K562 (cell line): Measurements from ENCODE around the gene CRYBB1. TPM values are rescaled to one million over a fixed set of nuclear protein-coding genes. Genes with fewer than 3 reads are reported as not detected.

Source experiments
- ATAC-seq: fragments of 200-7000 bp; cut with Tn5 transposase; 3 replicates; pipeline ENCODE4 v1.9.1; 2020; ENCODE audit warnings: moderate library complexity
- BruUV-seq: library from RNA; stranded (reverse); fragments of 400-500 nt; replicated peaks from 2 replicates; lab custom pipeline; 2021; lab: Mats Ljungman, UMichigan
- CTCF ChIA-PET: fragments of 300-600 bp; formaldehyde crosslinking; extraction: SDS; loops from one replicate; lab custom pipeline; 2021; ENCODE audit warnings: low intra/inter-chr PET ratio; lab: Yijun Ruan, JAX
- POLR2A ChIA-PET: fragments of 300-600, 350-650 bp; sonication (Branson Sonifier 250); formaldehyde crosslinking; extraction: SDS; loops from one replicate; lab custom pipeline; 2021; ENCODE audit warnings: antibody characterized with exemption, inconsistent platforms; lab: Yijun Ruan, JAX
- DNase-seq, 4 experiments: peaks; one replicate each; pipeline versions ENCODE4 v3.0.0 to v3.0.0-alpha.2; 2011 to 2018; ENCODE audit warnings: low spot score in 3 of 4, mixed read lengths in 3 of 4; ENCODE audit errors: extremely low read depth in 1 of 4
- FAIRE-seq: peaks from 2 replicates; lab custom pipeline; 2011; peaks lifted over from hg19 to GRCh38; lab: Jason Lieb, UNC
- H2AFZ ChIP-seq: 2 replicates; pipeline ENCODE4 v1.6.0; 2011; ENCODE audit warnings: low read depth, low read length, control low read depth, inconsistent platforms
- H3K27ac ChIP-seq: fragments of 200-600 bp; 3 replicates; pipeline ENCODE4 v1.8.0; 2011; ENCODE audit warnings: low read depth, mild to moderate bottlenecking, control low read depth, inconsistent platforms, low read length, moderate library complexity, mixed read lengths; ENCODE audit errors: extremely low read depth
- H3K27me3 ChIP-seq, 2 experiments: fragments of 300-600 bp in 1 of 2; 2 replicates in 1 of 2; 3 replicates in 1 of 2; pipeline versions ENCODE4 v1.6.0 to v1.8.0; 2011; ENCODE audit warnings: inconsistent platforms in 2 of 2, low read length in 2 of 2, mild to moderate bottlenecking in 1 of 2, mixed read lengths in 1 of 2, moderate library complexity in 1 of 2; ENCODE audit not compliant: control insufficient read depth in 2 of 2, insufficient read depth in 2 of 2
- H3K36me3 ChIP-seq: fragments of 300-600 bp; 3 replicates; pipeline ENCODE4 v1.8.0; 2011; ENCODE audit warnings: mild to moderate bottlenecking, low read length, inconsistent platforms; ENCODE audit not compliant: control insufficient read depth, insufficient read depth
- H3K4me1 ChIP-seq, 2 experiments: fragments of 200-600 bp in 1 of 2; replicated peaks in 1 of 2; 2 replicates in 1 of 2; 3 replicates in 1 of 2; pipeline versions ENCODE4 v1.5.1 to v1.8.0; 2011; ENCODE audit warnings: inconsistent platforms in 2 of 2, low read length in 2 of 2, mild to moderate bottlenecking in 1 of 2, mixed read lengths in 1 of 2, moderate library complexity in 1 of 2; ENCODE audit not compliant: control insufficient read depth in 2 of 2, insufficient read depth in 2 of 2
- H3K4me2 ChIP-seq: 2 replicates; pipeline ENCODE4 v1.6.1; 2011; ENCODE audit warnings: low read length, control low read depth, inconsistent platforms, mixed read lengths; ENCODE audit not compliant: insufficient read depth
- H3K4me3 ChIP-seq: fragments of 200-600 bp; sonication (generic), shearing (Covaris generic); 2 replicates; pipeline ENCODE4 v1.5.1; 2016; ENCODE audit warnings: control low read depth, inconsistent platforms
- H3K79me2 ChIP-seq: fragments of 200-600 bp; 3 replicates; pipeline ENCODE4 v1.8.0; 2011; ENCODE audit warnings: low read length, inconsistent platforms; ENCODE audit not compliant: control insufficient read depth, insufficient read depth
- H3K9ac ChIP-seq, 2 experiments: 2 replicates each; pipeline versions ENCODE4 v1.6.0 to v1.6.1; 2011; ENCODE audit warnings: low read depth in 2 of 2, low read length in 2 of 2, control low read depth in 1 of 2, inconsistent platforms in 1 of 2, mild to moderate bottlenecking in 1 of 2, mixed read lengths in 1 of 2; ENCODE audit not compliant: insufficient read depth in 1 of 2
- H3K9me1 ChIP-seq: one replicate; pipeline ENCODE4 v1.6.0; 2011; ENCODE audit warnings: inconsistent platforms, mild to moderate bottlenecking, low read length, moderate library complexity; ENCODE audit not compliant: control insufficient read depth, insufficient read depth
- H3K9me3 ChIP-seq: replicated peaks from 2 replicates; pipeline ENCODE4 v1.5.1; 2011; ENCODE audit warnings: low read depth, low read length, inconsistent platforms; ENCODE audit not compliant: control insufficient read depth, insufficient read depth
- H4K20me1 ChIP-seq: replicated peaks from 2 replicates; pipeline ENCODE4 v1.6.1; 2011; ENCODE audit warnings: low read length, inconsistent platforms, mixed read lengths; ENCODE audit not compliant: control insufficient read depth, insufficient read depth
- KLF13 ChIP-seq: fragments of 450-650 bp; IDR thresholded peaks from 2 replicates; pipeline ENCODE4 v1.6.1; 2016; ENCODE audit warnings: missing genetic modification characterization, low read depth, mild to moderate bottlenecking, missing compliant biosample characterization, moderate library complexity, borderline replicate concordance
- POU5F1 ChIP-seq: fragments of 150-350 bp; IDR thresholded peaks from 2 replicates; pipeline ENCODE4 v1.6.1; 2014; ENCODE audit warnings: borderline replicate concordance, low read length, low read depth, mild to moderate bottlenecking; ENCODE audit not compliant: partially characterized antibody
- RFX1 ChIP-seq: fragments of 450-650 bp; IDR thresholded peaks from 2 replicates; pipeline ENCODE4 v1.6.1; 2016; ENCODE audit warnings: mild to moderate bottlenecking, moderate library complexity
- XRCC5 ChIP-seq: fragments of 200-400 bp; formaldehyde crosslinking; IDR thresholded peaks from 2 replicates; pipeline ENCODE4 v1.6.1; 2017; ENCODE audit warnings: low read depth, mild to moderate bottlenecking, low read length
- ZFP36 ChIP-seq: fragments of 150-350 bp; IDR thresholded peaks from 2 replicates; pipeline ENCODE4 v1.6.1; 2018; ENCODE audit warnings: low read length, low read depth; ENCODE audit not compliant: partially characterized antibody
- ZNF140 ChIP-seq: fragments of 250-450 bp; sonication (Bioruptor Pico); IDR thresholded peaks from 2 replicates; pipeline ENCODE4 v1.8.0; 2021; ENCODE audit warnings: moderate library complexity, mild to moderate bottlenecking, inconsistent platforms
- WGBS: fragments of 100-300 bp; shearing (Covaris generic); methylation state at CpG from one replicate; pipeline ENCODE4 v1.1.6; 2016; ENCODE audit warnings: low coverage, mixed read lengths; ENCODE audit not compliant: insufficient coverage; ENCODE audit errors: missing lambda C conversion rate; 5-methylcytosine and 5-hydroxymethylcytosine counted together
- in situ Hi-C: fragments of 300-500 bp; cut with MboI; formaldehyde crosslinking; loops from 4 replicates; pipeline ENCODE4 v1.15.0; 2018; ENCODE audit warnings: inconsistent platforms, mixed read lengths
- intact Hi-C: fragments of 100-400 bp; cut with micrococcal nuclease; formaldehyde crosslinking; loops from 2 replicates; pipeline ENCODE4 v1.14.2; 2022
- polyA plus RNA-seq, 8 experiments: library from polyadenylated mRNA; depleted of rRNA in 4 of 8; stranded (reverse) in 5 of 8; unstranded in 3 of 8; fragments of >200 nt; fragmentation: Nextera tagmentation in 2 of 8; fragmentation: Illumina TruSeq in 1 of 8; extraction: Ambion mirVana in 2 of 8; extraction: Trizol in 1 of 8; gene quantifications; 2 replicates each; pipeline versions ENCODE4 v1.2.1 to v1.2.3, GENCODE V29; 2011 to 2014; ENCODE audit warnings: inconsistent platforms in 1 of 8, missing spikeins in 1 of 8
- total RNA-seq, 7 experiments: library from RNA; depleted of rRNA in 6 of 7; stranded (reverse); fragments of >200 nt in 6 of 7; fragmentation: Illumina TruSeq in 2 of 7; extraction: Trizol in 2 of 7; gene quantifications; 2 replicates each; pipeline versions ENCODE4 v1.2.1 to v1.2.3, GENCODE V29; 2011 to 2021; ENCODE audit warnings: low replicate concordance in 1 of 7
- TF ChIP-seq, protein P1 (sequence below), 2 experiments: fragments of 450-650 bp in 1 of 2; sonication (generic) in 1 of 2; formaldehyde crosslinking in 1 of 2; IDR thresholded peaks in 1 of 2; conservative IDR thresholded peaks in 1 of 2; 2 replicates each; pipeline versions ENCODE4 v1.6.1 to v1.8.1; 2016 to 2023; ENCODE audit warnings: mild to moderate bottlenecking in 2 of 2, moderate library complexity in 2 of 2, inconsistent platforms in 1 of 2, missing genetic modification reagents in 1 of 2
- TF ChIP-seq, protein P2 (sequence below): fragments of 450-650 bp; formaldehyde crosslinking; conservative IDR thresholded peaks from 2 replicates; pipeline ENCODE4 v1.4.0; 2022; ENCODE audit warnings: mild to moderate bottlenecking, missing genetic modification characterization
- TF ChIP-seq, protein P3 (sequence below), 3 experiments: IDR thresholded peaks in 2 of 3; conservative IDR thresholded peaks in 1 of 3; 2 replicates each; pipeline ENCODE4 v1.5.1; 2011 to 2012; ENCODE audit warnings: low read length in 3 of 3, mild to moderate bottlenecking in 3 of 3, control low read depth in 2 of 3, improper control_type of control experiment in 1 of 3, inconsistent platforms in 1 of 3, low read depth in 1 of 3, mixed read lengths in 1 of 3, moderate library complexity in 1 of 3; ENCODE audit not compliant: insufficient read depth in 2 of 3

The CRYBB1 gene
- total and polyA plus RNA-seq, 9 of the 15 experiments (the other 6 are each of a cell fraction or from before 2014, with no cell fraction given): 0.16 to 0.45 (median 0.33) TPM; not detected in 2

DNA sequence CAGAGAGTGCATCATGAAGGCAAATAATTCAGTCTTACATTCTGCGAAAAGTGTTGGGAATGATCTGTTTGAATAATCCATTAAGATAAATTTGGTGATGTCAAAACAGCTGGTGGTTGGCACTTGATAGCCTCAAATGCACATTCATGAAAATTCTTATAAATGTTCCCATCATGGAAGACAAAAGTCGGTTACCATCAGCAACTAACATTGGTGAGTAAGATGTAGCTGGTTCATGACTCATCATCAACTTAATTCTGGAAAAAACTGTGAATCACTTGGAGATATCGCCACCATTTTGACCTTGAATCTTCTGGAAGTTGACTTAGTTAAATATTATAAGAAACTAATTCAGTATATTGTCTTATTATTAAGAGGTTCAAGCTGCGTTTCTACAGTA lies 11.2 kb downstream of the CRYBB1 start (continued):
- TF ChIP-seq, protein P1, sequence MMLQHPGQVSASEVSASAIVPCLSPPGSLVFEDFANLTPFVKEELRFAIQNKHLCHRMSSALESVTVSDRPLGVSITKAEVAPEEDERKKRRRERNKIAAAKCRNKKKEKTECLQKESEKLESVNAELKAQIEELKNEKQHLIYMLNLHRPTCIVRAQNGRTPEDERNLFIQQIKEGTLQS (IDR thresholded peaks at IDR 0.05): peak; percentile 83
- TF ChIP-seq, protein P1 (CRISPR knock-in tag; conservative IDR thresholded peaks at IDR 0.05): no peak
- peak; percentile 64 for TF ChIP-seq RFX1

DNA sequence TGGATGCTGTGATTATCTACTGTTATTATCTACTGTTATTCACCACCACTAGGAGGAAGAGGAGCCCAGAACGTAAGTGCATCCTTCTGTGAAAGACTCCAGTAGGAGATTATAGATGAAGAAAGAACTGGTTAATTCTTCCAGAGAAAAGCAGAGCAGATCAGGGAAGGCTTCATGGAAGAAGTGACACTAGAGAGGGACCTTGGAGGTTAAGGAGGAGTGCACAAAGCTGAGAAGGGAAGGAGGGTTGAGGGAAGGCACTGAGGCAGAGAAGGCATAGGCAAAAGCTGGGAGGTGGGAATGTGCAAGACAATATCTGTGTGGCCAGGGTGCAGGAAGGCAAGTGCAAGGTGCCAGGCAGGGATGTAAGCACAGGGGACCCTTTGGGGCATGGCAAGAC lies 13.5 kb downstream of the CRYBB1 start:
- intact Hi-C loops: no loop called here
- H4K20me1 ChIP-seq: no peaks in the 10 kb centered on the region
- no peak overlapping the region for H3K4me3 ChIP-seq
- H3K9me1 ChIP-seq: no peaks in the 10 kb centered on the region
- in situ Hi-C loops: no loop called here
- no peak overlapping the region for H3K9ac ChIP-seq
- H3K79me2 ChIP-seq: no peaks in the 10 kb centered on the region
- DNase-seq (no peak), FAIRE-seq (no peak), ATAC-seq (no peak)
- no peak overlapping the region for H3K4me2 ChIP-seq
- H2AFZ ChIP-seq: no peak overlapping the region
- H3K9me3 ChIP-seq: no peaks in the 10 kb centered on the region
- WGBS: 38% methylated on average over 1 of the region's 1 CpG
- peaks cover 3 to 11% of the 10 kb centered on the region in 2 experiments; a peak in 3 of 5 replicates for H3K4me1 ChIP-seq
- POLR2A ChIA-PET: no interaction called here
- H3K27ac ChIP-seq: no peak overlapping the region
- no peaks in the 10 kb centered on the region for H3K36me3 ChIP-seq
- H3K27me3 ChIP-seq: no peaks in the 10 kb centered on the region
- no TSS peak for BruUV-seq
- CTCF ChIA-PET: no interaction called here
- no peak for TF ChIP-seq KLF13 (tag)
- TF ChIP-seq, protein P2, sequence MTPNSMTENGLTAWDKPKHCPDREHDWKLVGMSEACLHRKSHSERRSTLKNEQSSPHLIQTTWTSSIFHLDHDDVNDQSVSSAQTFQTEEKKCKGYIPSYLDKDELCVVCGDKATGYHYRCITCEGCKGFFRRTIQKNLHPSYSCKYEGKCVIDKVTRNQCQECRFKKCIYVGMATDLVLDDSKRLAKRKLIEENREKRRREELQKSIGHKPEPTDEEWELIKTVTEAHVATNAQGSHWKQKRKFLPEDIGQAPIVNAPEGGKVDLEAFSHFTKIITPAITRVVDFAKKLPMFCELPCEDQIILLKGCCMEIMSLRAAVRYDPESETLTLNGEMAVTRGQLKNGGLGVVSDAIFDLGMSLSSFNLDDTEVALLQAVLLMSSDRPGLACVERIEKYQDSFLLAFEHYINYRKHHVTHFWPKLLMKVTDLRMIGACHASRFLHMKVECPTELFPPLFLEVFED (CRISPR knock-in tag): no peak
- TF ChIP-seq ZFP36: peak; percentile 90
- no peak for TF ChIP-seq XRCC5
- TF ChIP-seq, protein P3, sequence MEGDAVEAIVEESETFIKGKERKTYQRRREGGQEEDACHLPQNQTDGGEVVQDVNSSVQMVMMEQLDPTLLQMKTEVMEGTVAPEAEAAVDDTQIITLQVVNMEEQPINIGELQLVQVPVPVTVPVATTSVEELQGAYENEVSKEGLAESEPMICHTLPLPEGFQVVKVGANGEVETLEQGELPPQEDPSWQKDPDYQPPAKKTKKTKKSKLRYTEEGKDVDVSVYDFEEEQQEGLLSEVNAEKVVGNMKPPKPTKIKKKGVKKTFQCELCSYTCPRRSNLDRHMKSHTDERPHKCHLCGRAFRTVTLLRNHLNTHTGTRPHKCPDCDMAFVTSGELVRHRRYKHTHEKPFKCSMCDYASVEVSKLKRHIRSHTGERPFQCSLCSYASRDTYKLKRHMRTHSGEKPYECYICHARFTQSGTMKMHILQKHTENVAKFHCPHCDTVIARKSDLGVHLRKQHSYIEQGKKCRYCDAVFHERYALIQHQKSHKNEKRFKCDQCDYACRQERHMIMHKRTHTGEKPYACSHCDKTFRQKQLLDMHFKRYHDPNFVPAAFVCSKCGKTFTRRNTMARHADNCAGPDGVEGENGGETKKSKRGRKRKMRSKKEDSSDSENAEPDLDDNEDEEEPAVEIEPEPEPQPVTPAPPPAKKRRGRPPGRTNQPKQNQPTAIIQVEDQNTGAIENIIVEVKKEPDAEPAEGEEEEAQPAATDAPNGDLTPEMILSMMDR (IDR thresholded peaks at IDR 0.05 in 2 of 3, conservative IDR thresholded peaks at IDR 0.05 in 1 of 3; ENCODE audit: insufficient read depth in 2 of 3, low read depth in 1 of 3, low read length in 3 of 3): 0 out of 6 replicates have a peak, but pooled peaks of 1 of the 3 experiments have one; percentile 6
- TF ChIP-seq ZNF140 (CRISPR knock-in tag): no peak
- TF ChIP-seq POU5F1: no peak
